HG03469 (cell line): ENCODE results near the gene PKNOX2.

Experiments
- ATAC-seq: cut with Tn5 transposase; IDR thresholded peaks from one replicate; pipeline ENCODE4 v1.9.1; 2021; ENCODE audit warnings: mild to moderate bottlenecking, moderate library complexity, moderate number of reproducible peaks; ENCODE audit not compliant: unreplicated experiment

The PKNOX2 gene

GRCh38 chr11:125171974-125172373 lies 7.4 kb downstream of the PKNOX2 start:
- no peak for ATAC-seq

- ATAC-seq = no peak
These were observed 8.5 kb downstream of the PKNOX2 start for GRCh38 chr11:125173027-125173426.

- ATAC-seq = no peak
These were observed 9.0 kb downstream of the PKNOX2 start for GRCh38 chr11:125173556-125173955.

GRCh38 chr11:125174057-125174456 lies 9.5 kb downstream of the PKNOX2 start:
- no peak for ATAC-seq

- no peak for ATAC-seq
These were observed 10.1 kb downstream of the PKNOX2 start for GRCh38 chr11:125174686-125175085.

GRCh38 chr11:125175166-125175565 lies 10.6 kb downstream of the PKNOX2 start:
- ATAC-seq = no peak

GRCh38 chr11:125175896-125176575 lies 11.5 kb downstream of the PKNOX2 start:
- ATAC-seq = no peak

- ATAC-seq = peak; percentile 50
These were observed 12.3 kb downstream of the PKNOX2 start for GRCh38 chr11:125176866-125177265.

GRCh38 chr11:125177543-125177942 lies 13.0 kb downstream of the PKNOX2 start:
- ATAC-seq = no peak

- no peak for ATAC-seq
These were observed 14.8 kb downstream of the PKNOX2 start for GRCh38 chr11:125179346-125179745.

- ATAC-seq = no peak
These were observed 15.3 kb downstream of the PKNOX2 start for GRCh38 chr11:125179895-125180294.

GRCh38 chr11:125180413-125181305 lies 16.1 kb downstream of the PKNOX2 start:
- ATAC-seq = no peak

- no peak for ATAC-seq
These were observed 18.0 kb downstream of the PKNOX2 start for GRCh38 chr11:125182573-125182972.

- no peak for ATAC-seq
These were observed 19.1 kb downstream of the PKNOX2 start for GRCh38 chr11:125183641-125184040.

- no peak for ATAC-seq
These were observed 23.5 kb downstream of the PKNOX2 start for GRCh38 chr11:125188021-125188420.

GRCh38 chr11:125190566-125190965 lies 26.0 kb downstream of the PKNOX2 start:
- ATAC-seq = no peak

- no peak for ATAC-seq
These were observed 27.6 kb downstream of the PKNOX2 start for GRCh38 chr11:125192183-125192582.

GRCh38 chr11:125192717-125193415 lies 28.3 kb downstream of the PKNOX2 start:
- no peak for ATAC-seq

- no peak for ATAC-seq
These were observed 28.8 kb downstream of the PKNOX2 start for GRCh38 chr11:125193416-125193726.

- no peak for ATAC-seq
These were observed 29.3 kb downstream of the PKNOX2 start for GRCh38 chr11:125193841-125194240.

GRCh38 chr11:125199915-125200314 lies 35.4 kb downstream of the PKNOX2 start:
- no peak for ATAC-seq

GRCh38 chr11:125200441-125200840 lies 35.9 kb downstream of the PKNOX2 start:
- ATAC-seq = no peak
